H1 (cell line): ENCODE data around the gene MUC5B. TPM values are rescaled to one million over a fixed set of nuclear protein-coding genes. Genes with fewer than 3 reads are reported as not detected.

Experiments used
- CTCF ChIA-PET: fragments of 300-600 bp; sonication (Branson Sonifier 250); formaldehyde crosslinking; loops from one replicate; lab custom pipeline; 2021; ENCODE audit not compliant: partially characterized antibody; lab: Charles Lee
- POLR2A ChIA-PET: fragments of 300-600 bp; sonication (Branson Sonifier 250); formaldehyde crosslinking; loops from one replicate; lab custom pipeline; 2021; ENCODE audit warnings: inconsistent platforms; ENCODE audit not compliant: partially characterized antibody; lab: Charles Lee
- DNase-seq, 2 experiments: peaks; one replicate each; pipeline versions ENCODE4 v3.0.0 to v3.0.0-alpha.2; 2010 to 2022; ENCODE audit warnings: low spot score in 2 of 2, low read depth in 1 of 2, mixed read lengths in 1 of 2
- FAIRE-seq: peaks from 2 replicates; lab custom pipeline; 2011; peaks lifted over from hg19 to GRCh38; lab: Jason Lieb, UNC
- H2AFZ ChIP-seq: 2 replicates; pipeline ENCODE4 v1.8.1; 2012; ENCODE audit warnings: low read length, inconsistent platforms
- H2AK5ac ChIP-seq: 2 replicates; pipeline ENCODE4 v1.6.1; 2013; ENCODE audit warnings: low read depth, low read length
- H2BK120ac ChIP-seq: replicated peaks from 2 replicates; pipeline ENCODE3; 2013; ENCODE audit warnings: low read depth, low read length, inconsistent platforms
- H2BK12ac ChIP-seq: 2 replicates; pipeline ENCODE4 v1.6.1; 2013; ENCODE audit warnings: low read depth, low read length
- H2BK15ac ChIP-seq: 2 replicates; pipeline ENCODE4 v1.6.1; 2013; ENCODE audit warnings: low read length
- H2BK20ac ChIP-seq: 2 replicates; pipeline ENCODE4 v1.6.1; 2013; ENCODE audit warnings: low read length
- H2BK5ac ChIP-seq: 2 replicates; pipeline ENCODE4 v1.6.1; 2013; ENCODE audit warnings: low read depth, low read length
- H3K14ac ChIP-seq: 2 replicates; pipeline ENCODE4 v1.6.1; 2013; ENCODE audit warnings: inconsistent platforms; ENCODE audit not compliant: insufficient read length
- H3K18ac ChIP-seq: 2 replicates; pipeline ENCODE4 v1.6.1; 2013; ENCODE audit warnings: low read length; ENCODE audit errors: extremely low read depth
- H3K23ac ChIP-seq: 2 replicates; pipeline ENCODE4 v1.6.1; 2013; ENCODE audit warnings: inconsistent platforms; ENCODE audit not compliant: insufficient read length
- H3K23me2 ChIP-seq: 2 replicates; pipeline ENCODE4 v1.6.1; 2013; ENCODE audit warnings: low read depth, low read length
- H3K27ac ChIP-seq: 2 replicates; pipeline ENCODE4 v1.6.1; 2011; ENCODE audit warnings: low read depth, low read length, inconsistent platforms
- H3K27me3 ChIP-seq, 4 experiments: replicated peaks in 1 of 4; 1 replicate in 1 of 4; 2 replicates in 3 of 4; pipeline versions ENCODE4 v1.6.1 to v1.8.1; 2011 to 2013; ENCODE audit warnings: low read length in 3 of 4, mild to moderate bottlenecking in 3 of 4, inconsistent platforms in 2 of 4, mixed read lengths in 2 of 4, moderate library complexity in 1 of 4; ENCODE audit not compliant: control insufficient read depth in 3 of 4, insufficient read depth in 3 of 4; ENCODE audit errors: extremely low read depth in 1 of 4
- H3K36me3 ChIP-seq, 4 experiments: 2 replicates each; pipeline versions ENCODE4 v1.6.1 to v1.8.1; 2011 to 2013; ENCODE audit warnings: mild to moderate bottlenecking in 4 of 4, low read length in 3 of 4, moderate library complexity in 2 of 4, control low read depth in 1 of 4, inconsistent platforms in 1 of 4; ENCODE audit not compliant: insufficient read depth in 4 of 4, control insufficient read depth in 2 of 4
- H3K4ac ChIP-seq: replicated peaks from 2 replicates; pipeline ENCODE3; 2013; ENCODE audit warnings: low read length, low read depth, mixed read lengths, inconsistent platforms; ENCODE audit not compliant: insufficient read length
- H3K4me1 ChIP-seq, 4 experiments: replicated peaks in 1 of 4; 1 replicate in 1 of 4; 2 replicates in 3 of 4; pipeline versions ENCODE4 v1.6.1 to v1.8.1; 2011 to 2013; ENCODE audit warnings: low read length in 3 of 4, inconsistent platforms in 2 of 4, mixed read lengths in 1 of 4; ENCODE audit not compliant: insufficient read depth in 4 of 4, control insufficient read depth in 3 of 4
- H3K4me2 ChIP-seq, 2 experiments: 2 replicates each; pipeline versions ENCODE4 v1.6.1 to v1.8.1; 2011 to 2013; ENCODE audit warnings: low read depth in 2 of 2, low read length in 2 of 2, control low read depth in 1 of 2, inconsistent platforms in 1 of 2, mild to moderate bottlenecking in 1 of 2; ENCODE audit not compliant: insufficient read depth in 1 of 2
- H3K4me3 ChIP-seq, 4 experiments: fragments of 200-600, 300-600 bp in 1 of 4; sonication (generic), shearing (Covaris generic), sonication (Bioruptor Twin) in 1 of 4; 2 replicates each; pipeline versions ENCODE4 v1.5.1 to v1.8.1; 2011 to 2016; ENCODE audit warnings: low read length in 4 of 4, low read depth in 3 of 4, control low read depth in 2 of 4, inconsistent platforms in 2 of 4, mild to moderate bottlenecking in 2 of 4, mixed read lengths in 1 of 4, moderate library complexity in 1 of 4; ENCODE audit not compliant: insufficient read depth in 2 of 4; ENCODE audit errors: extremely low read depth in 1 of 4
- H3K56ac ChIP-seq: replicated peaks from 2 replicates; pipeline ENCODE3; 2013; ENCODE audit warnings: low read depth, mild to moderate bottlenecking, mixed read lengths, low read length, inconsistent platforms; ENCODE audit not compliant: insufficient read length
- H3K79me1 ChIP-seq: 2 replicates; pipeline ENCODE4 v1.6.1; 2013; ENCODE audit warnings: low read depth, low read length, control low read depth
- H3K79me2 ChIP-seq, 2 experiments: 2 replicates each; pipeline versions ENCODE4 v1.6.1 to v1.8.1; 2012 to 2013; ENCODE audit warnings: low read length in 2 of 2, mild to moderate bottlenecking in 2 of 2, inconsistent platforms in 1 of 2; ENCODE audit not compliant: insufficient read depth in 2 of 2, control insufficient read depth in 1 of 2
- H3K9ac ChIP-seq, 4 experiments: replicated peaks in 1 of 4; 1 replicate in 1 of 4; 2 replicates in 3 of 4; pipeline versions ENCODE4 v1.6.1 to v1.8.1; 2011 to 2013; ENCODE audit warnings: low read depth in 3 of 4, low read length in 3 of 4, control low read depth in 2 of 4, mild to moderate bottlenecking in 2 of 4, moderate library complexity in 2 of 4, inconsistent platforms in 1 of 4; ENCODE audit errors: extremely low read depth in 1 of 4
- H3K9me3 ChIP-seq, 2 experiments: 2 replicates each; pipeline versions ENCODE4 v1.6.1 to v1.8.1; 2012 to 2013; ENCODE audit warnings: mild to moderate bottlenecking in 2 of 2, moderate library complexity in 2 of 2, control low read depth in 1 of 2, inconsistent platforms in 1 of 2, low read depth in 1 of 2, low read length in 1 of 2, mixed read lengths in 1 of 2; ENCODE audit not compliant: insufficient read depth in 2 of 2
- H4K20me1 ChIP-seq, 2 experiments: replicated peaks in 1 of 2; 2 replicates each; pipeline versions ENCODE3 to v1.8.1; 2011 to 2013; ENCODE audit warnings: inconsistent platforms in 2 of 2, low read length in 2 of 2, mild to moderate bottlenecking in 1 of 2; ENCODE audit not compliant: insufficient read depth in 2 of 2, control insufficient read depth in 1 of 2
- H4K5ac ChIP-seq: 2 replicates; pipeline ENCODE4 v1.6.1; 2013; ENCODE audit warnings: low read length, low read depth, mixed read lengths, inconsistent platforms; ENCODE audit not compliant: insufficient read length
- H4K8ac ChIP-seq: 2 replicates; pipeline ENCODE4 v1.8.0; 2013; ENCODE audit warnings: mild to moderate bottlenecking, moderate library complexity, low read length, inconsistent platforms; ENCODE audit not compliant: insufficient read depth; ENCODE audit errors: extremely low read depth
- H4K91ac ChIP-seq: replicated peaks from 2 replicates; pipeline ENCODE3; 2013; ENCODE audit warnings: low read length, mixed read lengths, inconsistent platforms; ENCODE audit not compliant: insufficient read length
- CBX5 ChIP-seq: fragments of 300-800, 300-1000 bp; sonication (generic); IDR thresholded peaks from 2 replicates; pipeline ENCODE4 v1.7.1; 2016; ENCODE audit warnings: antibody characterized with exemption, low read length, low read depth
- CTBP2 ChIP-seq: IDR thresholded peaks from 2 replicates; pipeline ENCODE4 v1.7.0; 2011; ENCODE audit warnings: borderline replicate concordance, mild to moderate bottlenecking, moderate library complexity, mixed read lengths, low read length; ENCODE audit not compliant: insufficient read depth, insufficient read length
- MAFK ChIP-seq: IDR thresholded peaks from 2 replicates; pipeline ENCODE4 v1.6.1; 2012; ENCODE audit warnings: low read depth, mild to moderate bottlenecking, improper control_type of control experiment, low read length
- WGBS, 2 experiments: shearing (Covaris generic) in 1 of 2; methylation state at CpG; one replicate each; pipeline versions ENCODE4 v1.1.6 to v1.1.7; 2013 to 2015; ENCODE audit warnings: low lambda C conversion rate in 2 of 2, mixed read lengths in 2 of 2, inconsistent platforms in 1 of 2, low coverage in 1 of 2, missing lambda C conversion rate in 1 of 2; ENCODE audit not compliant: insufficient replicate concordance in 2 of 2, insufficient coverage in 1 of 2, insufficient read length in 1 of 2; ENCODE audit errors: extremely low coverage in 1 of 2, missing lambda C conversion rate in 1 of 2; 5-methylcytosine and 5-hydroxymethylcytosine counted together
- polyA plus RNA-seq, 7 experiments: library from polyadenylated mRNA; depleted of rRNA in 3 of 7; stranded (reverse) in 5 of 7; unstranded in 2 of 7; fragments of >200 nt in 5 of 7; fragments of 200-250 nt in 2 of 7; gene quantifications; 1 replicate in 5 of 7; 2 replicates in 1 of 7; 4 replicates in 1 of 7; pipeline versions ENCODE4 v1.2.1 to v1.2.3, GENCODE V29; 2011 to 2013; ENCODE audit warnings: missing spikeins in 2 of 7, mixed read lengths in 2 of 7
- total RNA-seq: library from RNA; stranded (reverse); fragmentation: NEBNext Ultra II Directional; extraction: Animal tissue kit (Norgen Biotek cat#: 25700); gene quantifications from 2 replicates; pipeline ENCODE4 v1.2.1, GENCODE V29; 2021

The MUC5B gene
- total and polyA plus RNA-seq, 2 of the 8 experiments (the other 6 are each of a cell fraction or from before 2014, with no cell fraction given): 0.02 to 0.03 TPM

GRCh38 chr11:1277936-1278512, 55.2 kb downstream of the MUC5B start:
- Histone ChIP-seq H3K36me3 (peaks cover 2 to 14% (median 11%) of the 10 kb centered on the region in 4 experiments; a peak in 6 of 8 replicates), H3K27ac (no peak overlapping the region), H2BK20ac (no peak overlapping the region), H2AK5ac (no peak overlapping the region), H3K9ac (no peak overlapping the region), H3K27me3 (no peaks in the 10 kb centered on the region), H3K79me2 (no peaks in the 10 kb centered on the region), H4K5ac (no peak overlapping the region), H2AFZ (no peak overlapping the region), H3K4me3 (no peak overlapping the region), H3K56ac (no peak overlapping the region), H4K20me1 (peaks cover 0 to 13% of the 10 kb centered on the region in 2 experiments), H3K14ac (no peak overlapping the region), H3K9me3 (no peaks in the 10 kb centered on the region; a peak in 1 of 4 replicates), H2BK15ac (no peak overlapping the region), H2BK12ac (no peak overlapping the region), H2BK120ac (no peak overlapping the region), H3K4me1 (no peaks in the 10 kb centered on the region; a peak in 1 of 7 replicates), H4K91ac (no peak overlapping the region), H3K23me2 (no peaks in the 10 kb centered on the region), H3K4ac (no peak overlapping the region), H3K18ac (no peak overlapping the region), H2BK5ac (no peak overlapping the region), H3K4me2 (no peak overlapping the region), H4K8ac (no peak overlapping the region; the same call in 1 of the 2 replicates), H3K23ac (no peak overlapping the region), H3K79me1 (peaks cover 6% of the 10 kb centered on the region; the same call in 1 of the 2 replicates)
- FAIRE-seq (no peak), DNase-seq (no peak)
- CTCF ChIA-PET: interaction anchor here (0.8 kb wide), 1 partner anchor 9 kb away, joined by 3 read pairs; no protein-coding TSS in a partner anchor
- TF ChIP-seq CBX5 (no peak), CTBP2 (no peak), MAFK (no peak)
- POLR2A ChIA-PET: no interaction called here
- WGBS, 2 experiments: 95% methylated on average over 27 of the region's 27 CpGs; no CpG with 5 or more reads in 1 of the 2 experiments
